Uterus (tissue), 4 donors: Measurements from ENCODE around the gene UFL1. TPM values are rescaled to one million over a fixed set of nuclear protein-coding genes. Genes with fewer than 3 reads are reported as not detected.
A peak's percentile ranks its signal among the peaks of the same experiment; 100 is the strongest.

Experiments
- DNase-seq, 2 donors: peaks; one replicate each; pipeline ENCODE4 v3.0.0-alpha.2; 2019 to 2020
- H3K27ac ChIP-seq, 2 donors: fragments of 200-600 bp; sonication (generic); 1 replicate in 1 of 2; 2 replicates in 1 of 2; pipeline ENCODE4 v1.5.1; 2016 to 2018
- H3K27me3 ChIP-seq, 2 donors: fragments of 200-600 bp; sonication (generic); one replicate each; pipeline ENCODE4 v1.5.1; 2018 to 2019; ENCODE audit warnings: control low read depth in 1 of 2
- H3K36me3 ChIP-seq, 2 donors: fragments of 200-600 bp; sonication (generic); one replicate each; pipeline ENCODE4 v1.5.1; 2019; ENCODE audit warnings: control low read depth in 1 of 2
- H3K4me1 ChIP-seq, 2 donors: fragments of 200-600 bp; sonication (generic); one replicate each; pipeline ENCODE4 v1.5.1; 2018 to 2019; ENCODE audit warnings: control low read depth in 1 of 2
- H3K4me3 ChIP-seq, 2 donors: fragments of 200-600 bp; sonication (generic); 1 replicate in 1 of 2; 2 replicates in 1 of 2; pipeline ENCODE4 v1.5.1; 2018 to 2019; ENCODE audit warnings: mild to moderate bottlenecking in 1 of 2
- H3K9me3 ChIP-seq, 2 donors: fragments of 200-600 bp; sonication (generic); one replicate each; pipeline ENCODE4 v1.5.1; 2019; ENCODE audit warnings: control low read depth in 1 of 2
- CTCF ChIP-seq, 4 experiments: fragments of 200-600 bp in 2 of 4; fragments of 450-650 bp in 2 of 4; sonication (generic) in 2 of 4; IDR thresholded peaks; one replicate each; pipeline ENCODE4 v1.5.1; 2016 to 2019; ENCODE audit warnings: antibody characterized with exemption in 4 of 4, mild to moderate bottlenecking in 2 of 4, moderate library complexity in 1 of 4
- POLR2A ChIP-seq, 2 donors: fragments of 450-650 bp; IDR thresholded peaks; one replicate each; pipeline ENCODE4 v1.6.1; 2016; ENCODE audit warnings: antibody characterized with exemption in 2 of 2, mild to moderate bottlenecking in 1 of 2, moderate library complexity in 1 of 2
- intact Hi-C: fragments of 100-400 bp; cut with DNase I; formaldehyde crosslinking; loops from one replicate; pipeline ENCODE4 v1.15.1; 2023; ENCODE audit warnings: low total_unique reads
- total RNA-seq, 4 donors: library from RNA; depleted of rRNA in 3 of 4; stranded (reverse); fragments of >200 nt in 3 of 4; gene quantifications; one replicate each; pipeline versions ENCODE4 v1.1.0 to v1.2.4, GENCODE V29; 2014 to 2023
- donor health status: DM: yes; HTN: yes; CAD: no.

Gene UFL1
- total RNA-seq, 4 donors from 2014 or later = 12.0 to 53.0 (median 29.2) TPM

DNA sequence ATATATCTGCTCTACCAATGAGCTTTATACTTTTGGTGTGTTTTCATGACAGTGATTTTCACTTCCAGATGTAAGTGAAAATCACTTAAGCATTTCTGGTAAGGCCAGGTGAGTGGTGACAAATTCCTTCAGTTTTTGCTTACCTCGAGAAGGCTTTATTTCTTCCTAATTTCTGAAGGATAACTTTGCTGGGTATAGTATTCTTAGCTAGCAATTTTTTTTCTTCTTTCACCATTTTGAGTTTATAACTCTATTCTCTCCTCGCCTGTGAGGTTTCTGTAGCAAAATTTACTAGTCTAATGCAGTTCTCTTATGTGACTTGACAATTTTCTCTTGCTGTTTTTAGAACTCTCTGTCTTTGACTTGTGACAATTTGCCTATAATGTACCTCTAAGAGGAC is 48.4 kb downstream of the UFL1 start:
- no peak for TF ChIP-seq CTCF (IDR thresholded peaks at IDR 0.05)
- TF ChIP-seq POLR2A (IDR thresholded peaks at IDR 0.05) = no peak
- no peak for DNase-seq
- Histone ChIP-seq H3K4me3 (no peak overlapping the region), H3K27ac (no peak overlapping the region), H3K36me3 (no peaks in the 10 kb centered on the region), H3K27me3 (no peaks in the 10 kb centered on the region), H3K4me1 (no peaks in the 10 kb centered on the region), H3K9me3 (peaks cover 0 to 4% of the 10 kb centered on the region in 2 donors)
- intact Hi-C loops = no loop called here

GRCh38 chr6:96571551-96571950 is 49.9 kb downstream of the UFL1 start:
- no peaks in the 10 kb centered on the region for H3K27me3 ChIP-seq
- H3K4me1 ChIP-seq = no peaks in the 10 kb centered on the region
- peaks cover 0 to 4% of the 10 kb centered on the region in 2 donors for H3K9me3 ChIP-seq
- H3K27ac ChIP-seq = no peak overlapping the region
- H3K36me3 ChIP-seq = no peaks in the 10 kb centered on the region
- no peak overlapping the region for H3K4me3 ChIP-seq
- intact Hi-C loops = no loop called here
- DNase-seq = no peak
- no peak for TF ChIP-seq CTCF (IDR thresholded peaks at IDR 0.05)

DNA sequence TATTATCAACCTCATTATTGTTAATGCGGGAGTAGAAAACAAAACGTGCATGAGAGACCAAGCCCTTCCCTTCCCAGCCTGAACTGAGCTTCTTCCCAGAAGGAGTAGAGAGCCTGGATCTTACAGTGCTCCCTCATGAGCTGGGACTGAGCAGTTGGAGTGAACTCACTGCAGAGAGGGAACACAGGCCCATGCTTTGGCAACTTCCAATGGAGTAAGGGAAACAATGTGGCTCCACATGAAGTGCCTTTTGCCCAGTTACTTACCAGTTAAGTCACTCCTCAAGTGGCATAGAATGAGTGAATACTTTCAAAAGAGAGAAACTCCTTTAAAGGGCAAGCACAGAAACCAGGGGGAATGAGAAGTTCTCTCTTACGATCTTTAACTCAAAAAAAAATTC is 53.8 kb downstream of the UFL1 start:
- Histone ChIP-seq H3K36me3 (no peaks in the 10 kb centered on the region), H3K4me1 (no peaks in the 10 kb centered on the region), H3K27me3 (no peaks in the 10 kb centered on the region), H3K9me3 (peaks cover 0 to 4% of the 10 kb centered on the region in 2 donors), H3K4me3 (no peak overlapping the region), H3K27ac (peak overlapping the region in 1 of 2 donors; percentile 8)
- TF ChIP-seq POLR2A (IDR thresholded peaks at IDR 0.05) = no peak
- no peak for TF ChIP-seq CTCF (IDR thresholded peaks at IDR 0.05)
- intact Hi-C loops = no loop called here
- DNase-seq = no peak

GRCh38 chr6:96576221-96576620 is 54.6 kb downstream of the UFL1 start:
- Histone ChIP-seq H3K27ac (peak overlapping the region in 1 of 2 donors; percentile 31), H3K4me3 (no peak overlapping the region), H3K36me3 (no peaks in the 10 kb centered on the region), H3K4me1 (no peaks in the 10 kb centered on the region), H3K27me3 (no peaks in the 10 kb centered on the region), H3K9me3 (peaks cover 0 to 4% of the 10 kb centered on the region in 2 donors)
- TF ChIP-seq POLR2A (IDR thresholded peaks at IDR 0.05) (no peak), CTCF (IDR thresholded peaks at IDR 0.05) (no peak)
- no peak for DNase-seq
- intact Hi-C loops = no loop called here

- H3K27ac ChIP-seq = peak overlapping the region in 1 of 2 donors; percentile 20
- no peaks in the 10 kb centered on the region for H3K36me3 ChIP-seq
- no peaks in the 10 kb centered on the region for H3K4me1 ChIP-seq
- TF ChIP-seq CTCF (IDR thresholded peaks at IDR 0.05) (no peak), POLR2A (IDR thresholded peaks at IDR 0.05) (no peak)
- no peaks in the 10 kb centered on the region for H3K27me3 ChIP-seq
- DNase-seq = no peak
- H3K4me3 ChIP-seq = no peak overlapping the region
- no peaks in the 10 kb centered on the region for H3K9me3 ChIP-seq
- intact Hi-C loops = no loop called here
Measured at GRCh38 chr6:96582021-96582420, 60.4 kb downstream of the UFL1 start.
